Transverse colon (tissue), 4 donors: ENCODE data around the gene CD300A. TPM values are rescaled to one million over a fixed set of nuclear protein-coding genes. Genes with fewer than 3 reads are reported as not detected.

ENCODE experiments used
- DNase-seq: peaks from one replicate; pipeline ENCODE4 v3.0.0-alpha.2; 2019
- H3K27ac ChIP-seq, 4 donors: fragments of 200-600 bp; sonication (generic); 2 replicates each; pipeline ENCODE4 v1.5.1; 2016 to 2018; ENCODE audit warnings: inconsistent platforms in 4 of 4
- H3K27me3 ChIP-seq: fragments of 200-600 bp; sonication (generic); 2 replicates; pipeline ENCODE4 v1.5.1; 2017; ENCODE audit warnings: inconsistent platforms
- H3K36me3 ChIP-seq, 4 donors: fragments of 200-600 bp; sonication (generic); 2 replicates each; pipeline ENCODE4 v1.5.1; 2017 to 2019; ENCODE audit warnings: inconsistent platforms in 4 of 4
- H3K4me1 ChIP-seq, 4 donors: fragments of 200-600 bp; sonication (generic); 2 replicates each; pipeline ENCODE4 v1.5.1; 2017 to 2020; ENCODE audit warnings: inconsistent platforms in 4 of 4
- H3K4me3 ChIP-seq, 4 donors: fragments of 200-600 bp; sonication (generic); 1 replicate in 1 of 4; 2 replicates in 3 of 4; pipeline versions ENCODE4 v1.5.1 to v1.6.1; 2017 to 2019; ENCODE audit warnings: inconsistent platforms in 4 of 4
- H3K9me3 ChIP-seq, 2 donors: fragments of 200-600 bp; sonication (generic); 2 replicates each; pipeline ENCODE4 v1.5.1; 2017 to 2019; ENCODE audit warnings: inconsistent platforms in 2 of 2
- EP300 ChIP-seq: sonication (generic); formaldehyde crosslinking; IDR thresholded peaks from one replicate; pipeline ENCODE4 v1.6.1; 2017; ENCODE audit warnings: antibody characterized with exemption, low read depth
- POLR2A ChIP-seq: fragments of 450-650 bp; IDR thresholded peaks from one replicate; pipeline ENCODE4 v1.6.1; 2016; ENCODE audit warnings: antibody characterized with exemption, mild to moderate bottlenecking, moderate library complexity
- POLR2AphosphoS5 ChIP-seq, 3 donors: sonication (generic); formaldehyde crosslinking; IDR thresholded peaks; one replicate each; pipeline ENCODE4 v1.6.1; 2016; ENCODE audit warnings: antibody characterized with exemption in 3 of 3
- WGBS, 2 donors: methylation state at CpG; one replicate each; pipeline ENCODE4 v1.1.5; 2018; ENCODE audit warnings: low coverage in 1 of 2; 5-methylcytosine and 5-hydroxymethylcytosine counted together
- in situ Hi-C, 4 donors: fragments of 200-750 bp; cut with MboI; loops; one replicate each; pipeline versions ENCODE4 v1.15.0 to v1.15.1; 2017; ENCODE audit warnings: low sequenced_read_pairs in 3 of 4, low pct_ligation_motif_present in 1 of 4, low pct_unique_long_range_greater_than_20kb in 1 of 4
- intact Hi-C: fragments of 100-400 bp; cut with DNase I; formaldehyde crosslinking; loops from one replicate; pipeline ENCODE4 v1.15.1; 2023; ENCODE audit warnings: low total_unique reads
- total RNA-seq, 4 donors: library from RNA; depleted of rRNA; stranded (reverse); fragments of >200 nt; gene quantifications; one replicate each; pipeline ENCODE4 v1.1.0, GENCODE V29; 2016
- TF ChIP-seq, protein P1 (sequence below), 5 experiments: fragments of 200-600 bp in 3 of 5; fragments of 450-650 bp in 2 of 5; sonication (generic) in 3 of 5; IDR thresholded peaks; 1 replicate in 2 of 5; 2 replicates in 3 of 5; pipeline ENCODE4 v1.5.1; 2016 to 2017; ENCODE audit warnings: antibody characterized with exemption in 5 of 5, inconsistent platforms in 3 of 5, mild to moderate bottlenecking in 2 of 5, moderate library complexity in 1 of 5

The CD300A gene
- total RNA-seq, 4 donors from 2014 or later: 3.1 to 5.1 TPM; not detected in 2

DNA sequence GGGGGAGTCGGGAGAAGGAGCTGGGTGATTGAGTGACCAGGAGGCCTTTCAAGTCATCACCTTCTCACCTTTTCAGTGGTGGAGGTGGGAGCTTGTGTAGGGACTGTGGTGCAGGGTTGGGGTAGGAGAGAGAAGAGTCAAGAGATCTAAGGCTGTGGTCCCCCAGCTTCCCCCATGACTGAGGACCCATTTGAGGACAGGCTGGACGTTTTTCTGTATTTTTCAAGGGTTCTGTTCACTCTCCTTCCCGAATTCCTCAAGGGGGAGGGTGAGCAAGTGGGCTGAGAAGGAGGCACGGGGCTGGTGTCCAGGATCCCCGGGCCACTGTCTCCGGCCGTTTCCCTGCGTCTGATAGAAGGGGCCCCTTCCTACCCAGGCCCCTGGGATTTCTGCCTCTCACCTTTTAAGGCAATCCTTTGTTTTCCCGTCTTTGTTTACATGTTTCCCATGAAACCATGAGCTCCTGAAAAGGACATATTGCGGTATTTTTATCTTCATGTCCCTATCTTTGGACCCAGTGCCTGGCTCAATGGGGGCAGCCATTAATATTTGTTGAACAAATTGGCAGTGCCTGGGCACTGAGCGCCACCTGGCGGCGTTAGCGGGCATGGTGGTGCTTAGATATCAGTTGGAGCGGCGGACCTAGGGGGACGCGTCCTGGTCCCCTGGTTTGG lies 9.2 kb upstream of the CD300A start:
- no peak overlapping the region for H3K4me3 ChIP-seq
- no peak for TF ChIP-seq POLR2AphosphoS5 (IDR thresholded peaks at IDR 0.05)
- TF ChIP-seq, protein P1, sequence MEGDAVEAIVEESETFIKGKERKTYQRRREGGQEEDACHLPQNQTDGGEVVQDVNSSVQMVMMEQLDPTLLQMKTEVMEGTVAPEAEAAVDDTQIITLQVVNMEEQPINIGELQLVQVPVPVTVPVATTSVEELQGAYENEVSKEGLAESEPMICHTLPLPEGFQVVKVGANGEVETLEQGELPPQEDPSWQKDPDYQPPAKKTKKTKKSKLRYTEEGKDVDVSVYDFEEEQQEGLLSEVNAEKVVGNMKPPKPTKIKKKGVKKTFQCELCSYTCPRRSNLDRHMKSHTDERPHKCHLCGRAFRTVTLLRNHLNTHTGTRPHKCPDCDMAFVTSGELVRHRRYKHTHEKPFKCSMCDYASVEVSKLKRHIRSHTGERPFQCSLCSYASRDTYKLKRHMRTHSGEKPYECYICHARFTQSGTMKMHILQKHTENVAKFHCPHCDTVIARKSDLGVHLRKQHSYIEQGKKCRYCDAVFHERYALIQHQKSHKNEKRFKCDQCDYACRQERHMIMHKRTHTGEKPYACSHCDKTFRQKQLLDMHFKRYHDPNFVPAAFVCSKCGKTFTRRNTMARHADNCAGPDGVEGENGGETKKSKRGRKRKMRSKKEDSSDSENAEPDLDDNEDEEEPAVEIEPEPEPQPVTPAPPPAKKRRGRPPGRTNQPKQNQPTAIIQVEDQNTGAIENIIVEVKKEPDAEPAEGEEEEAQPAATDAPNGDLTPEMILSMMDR (IDR thresholded peaks at IDR 0.05): peak; percentile 95 to 99 (median 98)
- no peaks in the 10 kb centered on the region for H3K9me3 ChIP-seq
- in situ Hi-C loops: loop anchor here in 2 of 4 donors (5.0 to 10.0 kb wide), 2 partner anchors 80 to 252 kb away; partner anchors contain the start of gene RPL38 (in 1 of the 2)
- no peak overlapping the region for H3K27ac ChIP-seq
- peaks cover 15 to 35% (median 29%) of the 10 kb centered on the region in 4 donors for H3K4me1 ChIP-seq
- intact Hi-C loops: loop anchor here (1.0 kb wide), 1 partner anchor 78 kb away; no protein-coding TSS in a partner anchor
- no peaks in the 10 kb centered on the region for H3K27me3 ChIP-seq
- DNase-seq: peak; percentile 80
- no peaks in the 10 kb centered on the region for H3K36me3 ChIP-seq
- 24 to 46% methylated on average over 7 to 18 of the region's 18 CpGs for WGBS, 2 donors

DNA sequence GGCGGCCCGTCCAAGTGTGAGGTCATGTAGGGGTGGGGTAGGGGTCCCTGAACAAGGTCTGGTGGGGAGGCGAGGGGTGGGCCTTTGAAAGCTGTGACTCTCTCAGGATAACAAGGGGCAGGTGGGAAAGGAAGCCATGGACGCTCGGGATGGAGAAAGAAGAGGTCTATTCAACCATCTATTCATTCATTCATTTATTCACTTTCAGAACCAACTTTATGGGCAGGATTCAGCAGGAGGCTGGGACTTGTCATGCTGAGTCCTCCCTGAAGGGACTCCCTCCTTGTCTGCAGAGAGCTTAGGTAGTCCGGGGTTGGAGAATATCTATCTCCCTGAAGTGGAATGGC lies 8.6 kb upstream of the CD300A start:
- H3K4me3 ChIP-seq: no peak overlapping the region
- H3K4me1 ChIP-seq: peaks cover 15 to 34% (median 31%) of the 10 kb centered on the region in 4 donors
- no peak for DNase-seq
- 38 to 40% methylated on average over 4 to 6 of the region's 6 CpGs for WGBS, 2 donors
- intact Hi-C loops (loop anchor here (1.0 kb wide), 1 partner anchor 78 kb away; no protein-coding TSS in a partner anchor), in situ Hi-C loops (loop anchor here in 2 of 4 donors (5.0 to 10.0 kb wide), 2 partner anchors 80 to 253 kb away; partner anchors contain the start of gene RPL38 (in 1 of the 2))
- H3K9me3 ChIP-seq: no peaks in the 10 kb centered on the region
- no peaks in the 10 kb centered on the region for H3K27me3 ChIP-seq
- H3K36me3 ChIP-seq: no peaks in the 10 kb centered on the region
- H3K27ac ChIP-seq: no peak overlapping the region
- no peak for TF ChIP-seq POLR2A
- TF ChIP-seq, protein P1 (IDR thresholded peaks at IDR 0.05): no peak
- TF ChIP-seq POLR2AphosphoS5 (IDR thresholded peaks at IDR 0.05): no peak
- no peak for TF ChIP-seq EP300

DNA sequence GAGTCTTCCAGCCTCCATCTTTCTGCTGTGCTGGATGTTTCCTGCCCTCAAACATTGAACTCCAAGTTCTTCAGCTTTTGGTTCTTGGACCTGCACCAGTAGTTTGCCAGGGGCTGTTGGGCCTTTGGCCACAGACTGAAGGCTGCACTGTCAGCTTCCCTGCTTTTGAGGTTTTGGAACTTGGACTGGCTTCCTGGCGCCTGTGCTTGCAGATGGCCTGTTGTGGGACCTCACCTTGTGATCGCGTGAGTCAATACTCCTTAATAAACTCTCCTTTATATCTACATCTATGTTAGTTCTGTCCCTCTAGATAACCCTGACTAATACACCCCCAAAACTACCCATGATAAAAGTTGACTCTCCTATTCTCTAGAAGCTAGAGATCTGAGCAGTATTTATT lies 7.6 kb upstream of the CD300A start:
- no peak for TF ChIP-seq POLR2AphosphoS5 (IDR thresholded peaks at IDR 0.05)
- TF ChIP-seq, protein P1 (IDR thresholded peaks at IDR 0.05): no peak
- TF ChIP-seq EP300: no peak
- TF ChIP-seq POLR2A: no peak
- H3K9me3 ChIP-seq: no peaks in the 10 kb centered on the region
- no peak overlapping the region for H3K27ac ChIP-seq
- intact Hi-C loops: no loop called here
- 93 to 100% methylated on average over 2 to 3 of the region's 3 CpGs for WGBS, 2 donors
- peaks cover 6 to 26% (median 20%) of the 10 kb centered on the region in 4 donors for H3K4me1 ChIP-seq
- no peak for DNase-seq
- H3K36me3 ChIP-seq: no peaks in the 10 kb centered on the region
- H3K4me3 ChIP-seq: no peak overlapping the region
- in situ Hi-C loops: loop anchor here in 2 of 4 donors (5.0 to 10.0 kb wide), 2 partner anchors 82 to 254 kb away; partner anchors contain the start of gene RPL38 (in 1 of the 2)
- H3K27me3 ChIP-seq: no peaks in the 10 kb centered on the region

DNA sequence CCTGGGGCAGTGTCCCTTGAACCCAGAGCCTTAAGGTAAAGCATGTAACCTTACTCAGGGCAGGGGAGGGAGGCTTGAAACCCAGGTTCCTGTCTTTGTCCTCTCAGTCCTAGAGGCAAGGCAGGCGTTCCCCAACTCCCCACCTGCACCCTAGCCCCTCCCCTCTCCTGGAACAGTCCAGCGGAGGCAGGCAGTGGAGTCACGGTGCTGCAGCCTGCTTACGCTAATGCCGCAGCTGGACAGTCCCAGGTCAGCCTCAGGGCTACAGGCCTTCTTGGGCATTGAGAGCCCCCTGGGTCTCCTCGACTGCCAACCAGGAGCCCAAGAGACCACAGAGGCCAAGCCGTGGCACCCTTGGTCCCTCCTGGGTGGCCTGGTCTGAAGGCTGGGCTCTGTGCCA lies 6.8 kb upstream of the CD300A start:
- no peak overlapping the region for H3K4me3 ChIP-seq
- TF ChIP-seq EP300 (no peak), POLR2A (no peak), POLR2AphosphoS5 (IDR thresholded peaks at IDR 0.05) (no peak)
- TF ChIP-seq, protein P1 (IDR thresholded peaks at IDR 0.05): no peak
- H3K9me3 ChIP-seq: no peaks in the 10 kb centered on the region
- H3K27me3 ChIP-seq: no peaks in the 10 kb centered on the region
- 84% methylated on average over 7 of the region's 7 CpGs; no CpG with 5 or more reads in 1 of the 2 donors for WGBS, 2 donors
- intact Hi-C loops: no loop called here
- in situ Hi-C loops: loop anchor here in 2 of 4 donors (5.0 to 10.0 kb wide), 2 partner anchors 82 to 255 kb away; partner anchors contain the start of gene RPL38 (in 1 of the 2)
- no peak for DNase-seq
- peaks cover 3 to 20% (median 16%) of the 10 kb centered on the region in 4 donors for H3K4me1 ChIP-seq
- no peaks in the 10 kb centered on the region for H3K36me3 ChIP-seq
- no peak overlapping the region for H3K27ac ChIP-seq
